PC-9 (cell line): Measurements from ENCODE around the gene ARID2.

Experiments
- CTCF ChIP-seq: fragments of 200-600 bp; sonication (generic); conservative IDR thresholded peaks from 2 replicates; pipeline ENCODE4 v1.6.1; 2017; ENCODE audit warnings: mixed run types, antibody characterized with exemption, mild to moderate bottlenecking, moderate library complexity
- EZH2 ChIP-seq: fragments of 200-600 bp; sonication (generic); IDR thresholded peaks from 2 replicates; pipeline ENCODE4 v1.8.0; 2017; ENCODE audit warnings: antibody characterized with exemption, low read depth

DNA sequence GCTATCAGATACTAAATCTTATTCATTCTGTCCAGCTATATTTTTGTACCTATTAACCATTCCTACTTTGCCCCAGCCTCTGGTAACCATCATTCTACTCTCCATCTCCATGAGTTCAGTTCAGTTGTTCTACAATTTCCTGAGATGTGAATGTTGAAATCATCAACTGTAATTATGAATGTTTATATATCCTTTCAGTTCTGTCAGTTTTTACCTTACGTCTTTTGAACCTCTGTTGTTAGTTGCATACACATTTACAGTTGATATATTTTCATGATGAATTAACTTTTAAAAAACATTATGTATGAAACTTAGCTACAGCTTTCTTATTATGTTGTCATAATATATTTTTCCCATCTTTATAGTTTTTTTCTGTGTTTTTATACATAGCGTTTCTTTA is 102.1 kb downstream of the ARID2 start:
- TF ChIP-seq CTCF (no peak), EZH2 (no peak)
